Panc1 (cell line): ENCODE measurements around the gene CYSTM1. TPM values are rescaled to one million over a fixed set of nuclear protein-coding genes. Genes with fewer than 3 reads are reported as not detected.

Experiments
- ATAC-seq: fragments of 200-7000 bp; cut with Tn5 transposase; 2 replicates; pipeline ENCODE4 v1.9.1; 2020; ENCODE audit warnings: mild to moderate bottlenecking, moderate library complexity
- BruUV-seq: library from RNA; stranded (reverse); fragments of 400-500 nt; replicated peaks from 2 replicates; lab custom pipeline; 2021; lab: Mats Ljungman, UMichigan
- CTCF ChIA-PET: fragments of 300-600 bp; sonication (Branson Sonifier 250); formaldehyde crosslinking; loops from one replicate; lab custom pipeline; 2022; ENCODE audit warnings: antibody characterized with exemption; lab: Charles Lee
- POLR2A ChIA-PET: fragments of 300-600 bp; sonication (Branson Sonifier 250); formaldehyde crosslinking; loops from one replicate; lab custom pipeline; 2022; ENCODE audit warnings: antibody characterized with exemption; lab: Charles Lee
- DNase-seq: peaks from one replicate; pipeline ENCODE4 v3.0.0-alpha.2; 2010; ENCODE audit warnings: low read depth, low spot score
- H3K27ac ChIP-seq: 2 replicates; pipeline ENCODE4 v1.5.1; 2011; ENCODE audit warnings: mild to moderate bottlenecking, low read length, inconsistent platforms
- H3K27me3 ChIP-seq: fragments of 200-500 bp; sonication (Bioruptor generic); 2 replicates; pipeline ENCODE4 v1.6.0; 2014; ENCODE audit warnings: low read length, inconsistent platforms; ENCODE audit not compliant: control insufficient read depth, insufficient read depth
- H3K36me3 ChIP-seq: fragments of 200-500 bp; sonication (Bioruptor generic); 2 replicates; pipeline ENCODE4 v1.5.1; 2014; ENCODE audit warnings: inconsistent platforms, mild to moderate bottlenecking, low read length, moderate library complexity; ENCODE audit not compliant: control insufficient read depth, insufficient read depth
- H3K4me1 ChIP-seq: 2 replicates; pipeline ENCODE4 v1.5.1; 2011; ENCODE audit warnings: inconsistent platforms, mild to moderate bottlenecking, low read length, moderate library complexity; ENCODE audit not compliant: control insufficient read depth, insufficient read depth
- H3K4me3 ChIP-seq, 2 experiments: 2 replicates each; pipeline ENCODE4 v1.5.1; 2011 to 2012; ENCODE audit warnings: low read depth in 2 of 2, low read length in 2 of 2, mild to moderate bottlenecking in 2 of 2, inconsistent platforms in 1 of 2, moderate library complexity in 1 of 2
- H3K9me3 ChIP-seq: fragments of 200-500 bp; sonication (Bioruptor generic); 2 replicates; pipeline ENCODE4 v1.5.1; 2014; ENCODE audit warnings: low read depth, mild to moderate bottlenecking, inconsistent platforms, low read length, moderate library complexity; ENCODE audit not compliant: control insufficient read depth, insufficient read depth
- POLR2AphosphoS5 ChIP-seq: IDR thresholded peaks from 2 replicates; pipeline ENCODE4 v1.6.1; 2012; ENCODE audit warnings: mild to moderate bottlenecking, low read depth, low read length, moderate library complexity
- SIN3A ChIP-seq: IDR thresholded peaks from 2 replicates; pipeline ENCODE4 v1.6.1; 2012; ENCODE audit warnings: low read depth, mild to moderate bottlenecking, low read length, moderate library complexity, borderline replicate concordance; ENCODE audit not compliant: insufficient read depth
- TCF7L2 ChIP-seq: IDR thresholded peaks from 2 replicates; pipeline ENCODE4 v1.6.1; 2011; ENCODE audit warnings: mild to moderate bottlenecking, low read depth, low read length, inconsistent platforms
- in situ Hi-C: cut with HindIII; loops from 2 replicates; pipeline ENCODE4 v1.10.0; 2016; ENCODE audit warnings: low sequenced_read_pairs, low pct_unique_long_range_greater_than_20kb
- intact Hi-C: fragments of 100-400 bp; cut with micrococcal nuclease; formaldehyde crosslinking; loops from one replicate; pipeline ENCODE4 v1.10.0; 2022; ENCODE audit not compliant: unreplicated experiment
- total RNA-seq: library from RNA; stranded (reverse); gene quantifications from one replicate; pipeline ENCODE4 v1.2.1, GENCODE V29; 2021; ENCODE audit not compliant: unreplicated experiment
- TF ChIP-seq, protein P1 (sequence below): fragments of 450-650 bp; IDR thresholded peaks from 2 replicates; pipeline ENCODE4 v1.5.1; 2017; ENCODE audit warnings: mild to moderate bottlenecking
- TF ChIP-seq, protein P2 (sequence below), 2 experiments: IDR thresholded peaks; 2 replicates each; pipeline ENCODE4 v1.6.1; 2011 to 2012; ENCODE audit warnings: low read depth in 2 of 2, control low read depth in 1 of 2, low read length in 1 of 2, mild to moderate bottlenecking in 1 of 2, moderate library complexity in 1 of 2; ENCODE audit not compliant: insufficient read depth in 1 of 2

Gene CYSTM1
- total RNA-seq, 1 experiment from 2014 or later: 126 TPM

DNA sequence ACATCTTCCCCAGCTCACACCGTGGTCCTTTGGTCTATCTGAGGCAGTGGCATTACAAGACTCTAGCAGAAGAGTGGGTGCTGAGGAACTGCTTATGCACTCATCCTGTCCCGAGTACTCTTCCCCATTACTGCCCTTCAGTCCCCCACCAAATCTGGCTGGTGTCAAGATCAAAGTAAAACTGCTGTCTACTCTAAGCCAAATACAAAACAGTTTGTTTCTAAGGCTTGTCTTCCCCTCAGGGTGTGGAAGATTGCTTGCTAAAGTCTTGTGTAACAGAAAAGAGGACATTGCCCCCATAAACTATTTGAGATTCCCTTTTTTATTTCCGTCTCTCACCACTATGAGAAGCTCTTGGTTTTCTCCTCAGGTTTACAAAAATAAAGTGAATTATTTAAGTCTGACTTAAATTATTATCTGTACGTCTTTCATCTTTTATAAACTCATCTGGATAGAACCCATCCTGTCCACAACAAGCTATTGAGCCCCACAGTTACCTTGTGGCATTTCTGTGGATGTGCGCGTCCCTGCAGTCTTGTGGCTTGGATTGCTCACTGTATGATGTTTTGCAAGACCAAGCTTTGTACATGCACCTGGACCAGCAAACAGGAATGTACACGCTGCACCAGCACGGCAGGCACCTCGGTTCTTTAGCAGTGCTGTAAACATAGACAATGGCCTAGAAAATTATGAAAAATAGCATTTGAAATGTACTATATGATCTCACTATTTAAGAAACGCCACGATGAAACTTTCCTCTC lies 61.0 kb downstream of the CYSTM1 start:
- ChIA-PET CTCF (no interaction called here), POLR2A (interaction anchor here (0.6 kb wide), 2 partner anchors 57 to 181 kb away, joined by 5 to 6 read pairs; no protein-coding TSS in a partner anchor)
- Histone ChIP-seq H3K4me1 (peaks cover 11% of the 10 kb centered on the region), H3K4me3 (no peak overlapping the region), H3K27me3 (no peaks in the 10 kb centered on the region), H3K27ac (no peak overlapping the region), H3K36me3 (no peaks in the 10 kb centered on the region), H3K9me3 (no peaks in the 10 kb centered on the region)
- ATAC-seq (no peak), DNase-seq (no peak)
- BruUV-seq: no TSS peak
- TF ChIP-seq SIN3A (no peak), POLR2AphosphoS5 (no peak), TCF7L2 (no peak)
- TF ChIP-seq, protein P1, sequence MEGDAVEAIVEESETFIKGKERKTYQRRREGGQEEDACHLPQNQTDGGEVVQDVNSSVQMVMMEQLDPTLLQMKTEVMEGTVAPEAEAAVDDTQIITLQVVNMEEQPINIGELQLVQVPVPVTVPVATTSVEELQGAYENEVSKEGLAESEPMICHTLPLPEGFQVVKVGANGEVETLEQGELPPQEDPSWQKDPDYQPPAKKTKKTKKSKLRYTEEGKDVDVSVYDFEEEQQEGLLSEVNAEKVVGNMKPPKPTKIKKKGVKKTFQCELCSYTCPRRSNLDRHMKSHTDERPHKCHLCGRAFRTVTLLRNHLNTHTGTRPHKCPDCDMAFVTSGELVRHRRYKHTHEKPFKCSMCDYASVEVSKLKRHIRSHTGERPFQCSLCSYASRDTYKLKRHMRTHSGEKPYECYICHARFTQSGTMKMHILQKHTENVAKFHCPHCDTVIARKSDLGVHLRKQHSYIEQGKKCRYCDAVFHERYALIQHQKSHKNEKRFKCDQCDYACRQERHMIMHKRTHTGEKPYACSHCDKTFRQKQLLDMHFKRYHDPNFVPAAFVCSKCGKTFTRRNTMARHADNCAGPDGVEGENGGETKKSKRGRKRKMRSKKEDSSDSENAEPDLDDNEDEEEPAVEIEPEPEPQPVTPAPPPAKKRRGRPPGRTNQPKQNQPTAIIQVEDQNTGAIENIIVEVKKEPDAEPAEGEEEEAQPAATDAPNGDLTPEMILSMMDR: no peak
- TF ChIP-seq, protein P2, sequence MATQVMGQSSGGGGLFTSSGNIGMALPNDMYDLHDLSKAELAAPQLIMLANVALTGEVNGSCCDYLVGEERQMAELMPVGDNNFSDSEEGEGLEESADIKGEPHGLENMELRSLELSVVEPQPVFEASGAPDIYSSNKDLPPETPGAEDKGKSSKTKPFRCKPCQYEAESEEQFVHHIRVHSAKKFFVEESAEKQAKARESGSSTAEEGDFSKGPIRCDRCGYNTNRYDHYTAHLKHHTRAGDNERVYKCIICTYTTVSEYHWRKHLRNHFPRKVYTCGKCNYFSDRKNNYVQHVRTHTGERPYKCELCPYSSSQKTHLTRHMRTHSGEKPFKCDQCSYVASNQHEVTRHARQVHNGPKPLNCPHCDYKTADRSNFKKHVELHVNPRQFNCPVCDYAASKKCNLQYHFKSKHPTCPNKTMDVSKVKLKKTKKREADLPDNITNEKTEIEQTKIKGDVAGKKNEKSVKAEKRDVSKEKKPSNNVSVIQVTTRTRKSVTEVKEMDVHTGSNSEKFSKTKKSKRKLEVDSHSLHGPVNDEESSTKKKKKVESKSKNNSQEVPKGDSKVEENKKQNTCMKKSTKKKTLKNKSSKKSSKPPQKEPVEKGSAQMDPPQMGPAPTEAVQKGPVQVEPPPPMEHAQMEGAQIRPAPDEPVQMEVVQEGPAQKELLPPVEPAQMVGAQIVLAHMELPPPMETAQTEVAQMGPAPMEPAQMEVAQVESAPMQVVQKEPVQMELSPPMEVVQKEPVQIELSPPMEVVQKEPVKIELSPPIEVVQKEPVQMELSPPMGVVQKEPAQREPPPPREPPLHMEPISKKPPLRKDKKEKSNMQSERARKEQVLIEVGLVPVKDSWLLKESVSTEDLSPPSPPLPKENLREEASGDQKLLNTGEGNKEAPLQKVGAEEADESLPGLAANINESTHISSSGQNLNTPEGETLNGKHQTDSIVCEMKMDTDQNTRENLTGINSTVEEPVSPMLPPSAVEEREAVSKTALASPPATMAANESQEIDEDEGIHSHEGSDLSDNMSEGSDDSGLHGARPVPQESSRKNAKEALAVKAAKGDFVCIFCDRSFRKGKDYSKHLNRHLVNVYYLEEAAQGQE (IDR thresholded peaks at IDR 0.05; ENCODE audit: insufficient read depth in 1 of 2, low read depth in 2 of 2, low read length in 1 of 2): no peak
- intact Hi-C loops: no loop called here
- in situ Hi-C loops: no loop called here

DNA sequence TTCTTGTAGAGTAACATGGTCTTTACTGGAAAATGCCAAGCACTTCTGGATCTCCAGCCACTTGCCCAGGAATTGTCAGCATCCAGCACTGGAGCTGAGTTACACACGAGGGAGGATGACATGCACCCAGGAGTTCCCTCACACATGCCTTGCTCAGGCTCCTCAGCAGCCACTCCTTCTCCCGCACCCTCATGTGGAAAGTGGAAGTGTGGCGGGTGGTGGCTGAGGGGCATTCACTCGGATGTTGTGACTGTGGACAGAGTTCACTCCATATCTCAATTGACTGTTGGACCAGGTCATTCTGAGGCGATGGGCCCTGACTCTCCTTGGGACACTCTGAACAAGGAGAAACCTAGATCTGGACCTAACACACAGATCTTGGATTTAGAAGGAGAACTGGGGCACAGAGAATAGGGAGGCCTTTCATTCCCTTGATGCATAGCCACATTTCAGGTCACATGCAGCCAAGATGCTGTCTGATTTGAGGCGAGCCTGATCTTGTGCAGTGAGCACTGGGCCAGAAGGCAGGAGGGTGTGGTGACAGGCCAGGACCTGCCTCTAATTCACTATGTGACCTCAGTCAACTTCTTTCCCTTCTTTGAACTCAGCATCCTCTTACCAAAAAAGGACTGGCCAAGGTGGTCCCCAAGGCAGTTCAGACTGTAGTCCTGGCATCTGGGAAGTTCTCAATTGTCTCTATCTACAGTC lies 62.1 kb downstream of the CYSTM1 start:
- peaks cover 20% of the 10 kb centered on the region for H3K4me1 ChIP-seq
- intact Hi-C loops: no loop called here
- TF ChIP-seq, protein P1: no peak
- TF ChIP-seq, protein P2 (IDR thresholded peaks at IDR 0.05; ENCODE audit: insufficient read depth in 1 of 2, low read depth in 2 of 2, low read length in 1 of 2): no peak
- TF ChIP-seq POLR2AphosphoS5 (no peak), SIN3A (no peak), TCF7L2 (no peak)
- in situ Hi-C loops: no loop called here
- H3K9me3 ChIP-seq: no peaks in the 10 kb centered on the region
- H3K27ac ChIP-seq: no peak overlapping the region
- DNase-seq (no peak), ATAC-seq (no peak)
- no peaks in the 10 kb centered on the region for H3K36me3 ChIP-seq
- BruUV-seq: no TSS peak
- no peak overlapping the region for H3K4me3 ChIP-seq
- POLR2A ChIA-PET: interaction anchor here (0.6 kb wide), 2 partner anchors 13 to 182 kb away, joined by 3 to 5 read pairs; no protein-coding TSS in a partner anchor
- CTCF ChIA-PET: interaction anchor here (0.7 kb wide), 1 partner anchor 121 kb away, joined by 3 read pairs; no protein-coding TSS in a partner anchor
- no peaks in the 10 kb centered on the region for H3K27me3 ChIP-seq
